Measurements from ENCODE around the gene AMY1C. TPM values are rescaled to one million over a fixed set of nuclear protein-coding genes. Genes with fewer than 3 reads are reported as not detected.

AMY1C gene
- total RNA-seq, 2 experiments from 2014 or later: not detected

DNA sequence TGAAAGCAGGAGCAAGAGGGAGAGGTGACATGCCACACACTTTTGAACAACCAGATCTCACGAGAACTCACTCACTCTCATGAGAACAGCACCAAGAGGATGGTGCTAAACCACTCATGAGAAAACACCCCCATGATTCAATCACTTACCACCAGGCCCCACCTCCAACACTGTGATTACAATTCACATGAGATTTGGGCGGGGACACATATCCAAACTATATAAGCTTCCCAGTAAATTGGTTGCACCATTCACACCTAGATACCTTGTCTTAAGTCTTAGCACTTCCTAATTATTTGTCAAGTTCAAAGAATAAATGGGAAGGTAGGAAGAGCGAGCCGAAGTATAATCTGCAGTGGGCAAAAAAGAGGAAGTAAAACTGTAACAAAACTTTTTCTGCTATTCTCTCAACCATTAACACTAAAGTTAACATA is 34.3 kb downstream of the AMY1C start:
- Mint-ChIP-seq H3K4me1 (ENCODE audit: low read depth) (no peaks in the 10 kb centered on the region), H3K9me3 (peaks cover 5% of the 10 kb centered on the region), H3K4me3 (no peak overlapping the region), H3K36me3 (no peaks in the 10 kb centered on the region), H3K27me3 (no peaks in the 10 kb centered on the region), H3K27ac (no peak overlapping the region)
- CTCF ChIA-PET: no interaction called here
- POLR2A ChIA-PET: no interaction called here
- no peak for DNase-seq
- intact Hi-C loops (cut with micrococcal nuclease): no loop called here

DNA sequence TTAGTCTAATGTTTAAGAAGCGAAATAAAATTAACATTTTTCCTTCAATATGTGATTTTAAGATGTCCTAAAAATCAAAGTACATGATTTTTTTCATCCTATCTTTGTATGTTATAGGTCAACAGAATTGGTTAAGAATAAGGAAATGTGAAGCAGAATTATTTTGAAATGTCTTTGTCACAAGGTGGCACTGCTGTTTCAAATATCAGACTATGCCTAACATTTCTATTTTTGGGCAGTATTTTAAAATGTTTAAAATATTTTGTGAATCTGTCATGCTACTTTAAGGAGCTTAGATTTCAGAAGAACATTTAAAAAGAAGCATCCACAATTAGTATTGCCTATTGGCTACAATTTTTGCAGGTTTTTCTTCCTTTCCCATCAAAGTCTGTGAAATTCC is 38.7 kb downstream of the AMY1C start:
- H3K27ac Mint-ChIP-seq: no peak overlapping the region
- H3K27me3 Mint-ChIP-seq: no peaks in the 10 kb centered on the region
- no peaks in the 10 kb centered on the region for H3K4me1 Mint-ChIP-seq (ENCODE audit: low read depth)
- H3K36me3 Mint-ChIP-seq: no peaks in the 10 kb centered on the region
- intact Hi-C loops (cut with micrococcal nuclease): no loop called here
- ChIA-PET CTCF (no interaction called here), POLR2A (no interaction called here)
- no peak overlapping the region for H3K4me3 Mint-ChIP-seq
- H3K9me3 Mint-ChIP-seq: peaks cover 7% of the 10 kb centered on the region
- no peak for DNase-seq

DNA sequence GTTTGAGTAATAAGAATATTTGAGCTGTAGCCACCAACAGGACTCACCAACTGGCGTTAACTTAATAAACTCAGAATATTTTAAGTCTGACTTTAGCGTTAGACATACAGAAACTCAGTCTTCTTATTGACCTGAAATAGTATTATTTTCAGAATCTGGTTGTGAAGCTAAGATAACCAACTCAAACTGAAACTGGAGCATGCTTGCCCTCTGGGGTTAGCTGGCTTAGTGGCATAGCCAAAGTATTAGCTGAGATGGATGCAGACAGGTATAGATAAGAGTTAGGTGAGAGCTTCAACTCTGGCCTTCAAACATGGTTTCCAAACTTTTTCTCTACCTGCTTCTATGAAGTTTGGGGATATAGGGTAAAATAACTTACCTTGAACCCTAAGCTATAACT is 40.5 kb downstream of the AMY1C start:
- Mint-ChIP-seq H3K36me3 (no peaks in the 10 kb centered on the region), H3K4me3 (no peak overlapping the region), H3K27me3 (no peaks in the 10 kb centered on the region), H3K4me1 (ENCODE audit: low read depth) (no peaks in the 10 kb centered on the region), H3K27ac (no peak overlapping the region), H3K9me3 (peaks cover 12% of the 10 kb centered on the region)
- CTCF ChIA-PET: no interaction called here
- no peak for DNase-seq
- intact Hi-C loops (cut with micrococcal nuclease): no loop called here
- POLR2A ChIA-PET: no interaction called here

Other genes starting within 250 kb of the AMY1C start
- gene RNPC3, start 224.2 kb upstream of the AMY1C start, total RNA-seq: 10 to 100 TPM; 13.9 to 16.4 TPM
- gene AMY2B, start 178.3 kb upstream of the AMY1C start, total RNA-seq: 1 to 10 TPM; 3.9 to 4.4 TPM
- not detected for gene AMY2A, start 132.5 kb upstream of the AMY1C start, total RNA-seq
- not detected for gene AMY1A, start 94.1 kb upstream of the AMY1C start, total RNA-seq
- gene AMY1B, start 53.7 kb upstream of the AMY1C start, total RNA-seq: not detected

Measured in activated CD4-positive, alpha-beta memory T cell treated with anti-CD3 and anti-CD28 coated beads for 36 hours (primary cell).